ENCODE data around the gene CHST15.

The CHST15 gene

GRCh38 chr10:124007773-124008145 lies 85.6 kb downstream of the CHST15 start:
- H3K4me1 ChIP-seq: no peaks in the 10 kb centered on the region; the same call in 1 of the 2 replicates

GRCh38 chr10:124007102-124007772 lies 86.2 kb downstream of the CHST15 start:
- DNase-seq: no peak
- Histone ChIP-seq H3K9me3 (no peaks in the 10 kb centered on the region), H3K36me3 (peaks cover 3% of the 10 kb centered on the region; the same call in 1 of the 2 replicates), H3K27me3 (no peaks in the 10 kb centered on the region), H3K4me3 (ENCODE audit: low read depth, low read length) (no peak overlapping the region), H3K4me1 (no peaks in the 10 kb centered on the region; the same call in 1 of the 2 replicates)
- TF ChIP-seq, protein P1, sequence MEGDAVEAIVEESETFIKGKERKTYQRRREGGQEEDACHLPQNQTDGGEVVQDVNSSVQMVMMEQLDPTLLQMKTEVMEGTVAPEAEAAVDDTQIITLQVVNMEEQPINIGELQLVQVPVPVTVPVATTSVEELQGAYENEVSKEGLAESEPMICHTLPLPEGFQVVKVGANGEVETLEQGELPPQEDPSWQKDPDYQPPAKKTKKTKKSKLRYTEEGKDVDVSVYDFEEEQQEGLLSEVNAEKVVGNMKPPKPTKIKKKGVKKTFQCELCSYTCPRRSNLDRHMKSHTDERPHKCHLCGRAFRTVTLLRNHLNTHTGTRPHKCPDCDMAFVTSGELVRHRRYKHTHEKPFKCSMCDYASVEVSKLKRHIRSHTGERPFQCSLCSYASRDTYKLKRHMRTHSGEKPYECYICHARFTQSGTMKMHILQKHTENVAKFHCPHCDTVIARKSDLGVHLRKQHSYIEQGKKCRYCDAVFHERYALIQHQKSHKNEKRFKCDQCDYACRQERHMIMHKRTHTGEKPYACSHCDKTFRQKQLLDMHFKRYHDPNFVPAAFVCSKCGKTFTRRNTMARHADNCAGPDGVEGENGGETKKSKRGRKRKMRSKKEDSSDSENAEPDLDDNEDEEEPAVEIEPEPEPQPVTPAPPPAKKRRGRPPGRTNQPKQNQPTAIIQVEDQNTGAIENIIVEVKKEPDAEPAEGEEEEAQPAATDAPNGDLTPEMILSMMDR (IDR thresholded peaks at IDR 0.05; ENCODE audit: low read depth, low read length): no peak

More at GRCh38 chr10:124007773-124008145, 85.6 kb downstream of the CHST15 start:
- H3K27me3 ChIP-seq: no peaks in the 10 kb centered on the region
- TF ChIP-seq, protein P1 (IDR thresholded peaks at IDR 0.05; ENCODE audit: low read depth, low read length): no peak
- H3K9me3 ChIP-seq: no peaks in the 10 kb centered on the region
- no peak for DNase-seq
- H3K36me3 ChIP-seq: peaks cover 3% of the 10 kb centered on the region; the same call in 1 of the 2 replicates
- no peak overlapping the region for H3K4me3 ChIP-seq (ENCODE audit: low read depth, low read length)

DNA sequence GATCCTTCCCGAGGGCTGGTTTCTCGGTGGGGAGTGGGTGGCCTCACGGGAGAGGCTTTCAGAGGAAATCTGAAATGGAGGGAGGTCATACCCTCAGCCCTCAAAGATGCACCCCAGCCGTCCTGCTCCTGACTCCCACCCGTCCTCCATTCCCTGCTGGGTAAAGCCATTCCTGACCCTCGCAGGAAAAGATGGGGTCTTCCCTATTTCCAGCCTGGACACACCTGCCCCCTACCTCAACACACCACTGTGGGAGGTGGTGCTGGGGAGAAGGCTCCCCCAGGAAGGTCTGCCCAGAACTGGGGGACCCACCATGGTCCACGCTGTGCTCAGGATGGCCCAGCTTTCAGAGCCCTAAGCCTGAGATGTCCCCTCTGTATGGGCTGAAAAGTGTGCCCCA lies 86.9 kb downstream of the CHST15 start:
- Histone ChIP-seq H3K4me1 (no peaks in the 10 kb centered on the region; the same call in 1 of the 2 replicates), H3K9me3 (no peaks in the 10 kb centered on the region), H3K27me3 (no peaks in the 10 kb centered on the region), H3K36me3 (peaks cover 3% of the 10 kb centered on the region; the same call in 1 of the 2 replicates), H3K4me3 (ENCODE audit: low read depth, low read length) (no peak overlapping the region)
- no peak for DNase-seq
- TF ChIP-seq, protein P1 (IDR thresholded peaks at IDR 0.05; ENCODE audit: low read depth, low read length): no peak

DNA sequence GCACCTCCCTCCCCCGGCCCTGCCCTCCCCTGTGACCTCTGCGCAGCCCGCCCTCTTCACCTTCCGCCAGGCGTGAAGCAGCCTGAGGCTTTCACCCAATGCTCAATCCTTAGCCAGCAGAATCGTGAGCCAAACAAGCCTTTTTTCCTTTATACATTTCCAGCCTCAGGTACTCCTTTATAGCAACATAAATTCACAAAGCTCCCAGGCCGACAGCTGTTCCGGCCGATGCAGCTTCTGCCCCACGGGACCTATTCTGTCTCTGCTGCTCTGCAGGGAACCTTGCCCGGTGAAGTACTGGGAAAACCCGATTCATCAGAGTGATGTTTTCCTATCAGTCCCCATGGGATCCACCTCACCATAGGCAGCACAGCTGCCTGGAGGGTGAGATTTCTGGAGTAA lies 87.4 kb downstream of the CHST15 start:
- H3K36me3 ChIP-seq: peaks cover 3% of the 10 kb centered on the region; the same call in 1 of the 2 replicates
- no peak overlapping the region for H3K4me3 ChIP-seq (ENCODE audit: low read depth, low read length)
- DNase-seq: peak; percentile 61
- TF ChIP-seq, protein P1 (IDR thresholded peaks at IDR 0.05; ENCODE audit: low read depth, low read length): no peak
- H3K27me3 ChIP-seq: no peaks in the 10 kb centered on the region
- no peaks in the 10 kb centered on the region; the same call in 1 of the 2 replicates for H3K4me1 ChIP-seq
- no peaks in the 10 kb centered on the region for H3K9me3 ChIP-seq

DNA sequence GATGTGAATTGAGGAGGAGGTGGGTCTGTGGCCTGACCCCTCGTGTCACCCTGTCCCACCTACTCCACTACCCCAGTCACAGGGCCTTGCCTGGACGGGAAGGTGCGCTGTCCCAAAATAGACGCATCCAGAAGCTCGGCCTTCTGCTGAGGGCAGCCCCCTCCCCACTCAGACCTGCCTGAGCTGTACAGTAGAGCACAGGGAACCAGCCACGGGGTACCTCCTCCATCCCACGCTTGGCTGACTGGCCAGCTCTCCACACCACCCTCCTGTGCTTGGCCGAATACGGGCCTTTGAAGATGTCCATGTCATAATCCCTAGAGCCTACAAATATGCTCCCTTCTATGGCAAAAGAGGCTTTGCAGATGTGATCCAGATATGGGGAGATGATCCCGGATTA lies 88.3 kb downstream of the CHST15 start:
- TF ChIP-seq, protein P1 (IDR thresholded peaks at IDR 0.05; ENCODE audit: low read depth, low read length): no peak
- DNase-seq: no peak
- H3K36me3 ChIP-seq: peaks cover 3% of the 10 kb centered on the region; the same call in 1 of the 2 replicates
- H3K4me1 ChIP-seq: no peaks in the 10 kb centered on the region; the same call in 1 of the 2 replicates
- H3K4me3 ChIP-seq (ENCODE audit: low read depth, low read length): no peak overlapping the region
- no peaks in the 10 kb centered on the region for H3K9me3 ChIP-seq
- no peaks in the 10 kb centered on the region for H3K27me3 ChIP-seq

GRCh38 chr10:124004663-124005004 lies 88.8 kb downstream of the CHST15 start:
- Histone ChIP-seq H3K4me1 (no peaks in the 10 kb centered on the region; the same call in 1 of the 2 replicates), H3K27me3 (no peaks in the 10 kb centered on the region), H3K36me3 (peaks cover 3% of the 10 kb centered on the region; the same call in 1 of the 2 replicates), H3K9me3 (no peaks in the 10 kb centered on the region), H3K4me3 (ENCODE audit: low read depth, low read length) (no peak overlapping the region)
- TF ChIP-seq, protein P1 (IDR thresholded peaks at IDR 0.05; ENCODE audit: low read depth, low read length): no peak
- no peak for DNase-seq

Data from BE2C (cell line).